K562 (cell line): ENCODE results near the gene PHTF1. TPM values are rescaled to one million over a fixed set of nuclear protein-coding genes. Genes with fewer than 3 reads are reported as not detected.
A peak's percentile ranks its signal among the peaks of the same experiment; 100 is the strongest.

Source experiments
- ATAC-seq: fragments of 200-7000 bp; cut with Tn5 transposase; 3 replicates; pipeline ENCODE4 v1.9.1; 2020; ENCODE audit warnings: moderate library complexity
- BruUV-seq: library from RNA; stranded (reverse); fragments of 400-500 nt; replicated peaks from 2 replicates; lab custom pipeline; 2021; lab: Mats Ljungman, UMichigan
- CTCF ChIA-PET: fragments of 300-600 bp; formaldehyde crosslinking; extraction: SDS; loops from one replicate; lab custom pipeline; 2021; ENCODE audit warnings: low intra/inter-chr PET ratio; lab: Yijun Ruan, JAX
- POLR2A ChIA-PET: fragments of 300-600, 350-650 bp; sonication (Branson Sonifier 250); formaldehyde crosslinking; extraction: SDS; loops from one replicate; lab custom pipeline; 2021; ENCODE audit warnings: antibody characterized with exemption, inconsistent platforms; lab: Yijun Ruan, JAX
- DNase-seq, 4 experiments: peaks; one replicate each; pipeline versions ENCODE4 v3.0.0 to v3.0.0-alpha.2; 2011 to 2018; ENCODE audit warnings: low spot score in 3 of 4, mixed read lengths in 3 of 4; ENCODE audit errors: extremely low read depth in 1 of 4
- FAIRE-seq: peaks from 2 replicates; lab custom pipeline; 2011; peaks lifted over from hg19 to GRCh38; lab: Jason Lieb, UNC
- H2AFZ ChIP-seq: 2 replicates; pipeline ENCODE4 v1.6.0; 2011; ENCODE audit warnings: low read depth, low read length, control low read depth, inconsistent platforms
- H3K27ac ChIP-seq: fragments of 200-600 bp; 3 replicates; pipeline ENCODE4 v1.8.0; 2011; ENCODE audit warnings: low read depth, mild to moderate bottlenecking, control low read depth, inconsistent platforms, low read length, moderate library complexity, mixed read lengths; ENCODE audit errors: extremely low read depth
- H3K27me3 ChIP-seq, 2 experiments: fragments of 300-600 bp in 1 of 2; 2 replicates in 1 of 2; 3 replicates in 1 of 2; pipeline versions ENCODE4 v1.6.0 to v1.8.0; 2011; ENCODE audit warnings: inconsistent platforms in 2 of 2, low read length in 2 of 2, mild to moderate bottlenecking in 1 of 2, mixed read lengths in 1 of 2, moderate library complexity in 1 of 2; ENCODE audit not compliant: control insufficient read depth in 2 of 2, insufficient read depth in 2 of 2
- H3K36me3 ChIP-seq: fragments of 300-600 bp; 3 replicates; pipeline ENCODE4 v1.8.0; 2011; ENCODE audit warnings: mild to moderate bottlenecking, low read length, inconsistent platforms; ENCODE audit not compliant: control insufficient read depth, insufficient read depth
- H3K4me1 ChIP-seq, 2 experiments: fragments of 200-600 bp in 1 of 2; replicated peaks in 1 of 2; 2 replicates in 1 of 2; 3 replicates in 1 of 2; pipeline versions ENCODE4 v1.5.1 to v1.8.0; 2011; ENCODE audit warnings: inconsistent platforms in 2 of 2, low read length in 2 of 2, mild to moderate bottlenecking in 1 of 2, mixed read lengths in 1 of 2, moderate library complexity in 1 of 2; ENCODE audit not compliant: control insufficient read depth in 2 of 2, insufficient read depth in 2 of 2
- H3K4me2 ChIP-seq: 2 replicates; pipeline ENCODE4 v1.6.1; 2011; ENCODE audit warnings: low read length, control low read depth, inconsistent platforms, mixed read lengths; ENCODE audit not compliant: insufficient read depth
- H3K4me3 ChIP-seq: fragments of 200-600 bp; sonication (generic), shearing (Covaris generic); 2 replicates; pipeline ENCODE4 v1.5.1; 2016; ENCODE audit warnings: control low read depth, inconsistent platforms
- H3K79me2 ChIP-seq: fragments of 200-600 bp; 3 replicates; pipeline ENCODE4 v1.8.0; 2011; ENCODE audit warnings: low read length, inconsistent platforms; ENCODE audit not compliant: control insufficient read depth, insufficient read depth
- H3K9ac ChIP-seq, 2 experiments: 2 replicates each; pipeline versions ENCODE4 v1.6.0 to v1.6.1; 2011; ENCODE audit warnings: low read depth in 2 of 2, low read length in 2 of 2, control low read depth in 1 of 2, inconsistent platforms in 1 of 2, mild to moderate bottlenecking in 1 of 2, mixed read lengths in 1 of 2; ENCODE audit not compliant: insufficient read depth in 1 of 2
- H3K9me1 ChIP-seq: one replicate; pipeline ENCODE4 v1.6.0; 2011; ENCODE audit warnings: inconsistent platforms, mild to moderate bottlenecking, low read length, moderate library complexity; ENCODE audit not compliant: control insufficient read depth, insufficient read depth
- H3K9me3 ChIP-seq: replicated peaks from 2 replicates; pipeline ENCODE4 v1.5.1; 2011; ENCODE audit warnings: low read depth, low read length, inconsistent platforms; ENCODE audit not compliant: control insufficient read depth, insufficient read depth
- H4K20me1 ChIP-seq: replicated peaks from 2 replicates; pipeline ENCODE4 v1.6.1; 2011; ENCODE audit warnings: low read length, inconsistent platforms, mixed read lengths; ENCODE audit not compliant: control insufficient read depth, insufficient read depth
- KDM1A ChIP-seq, 2 experiments: fragments of 450-650 bp; IDR thresholded peaks; 2 replicates each; pipeline ENCODE4 v1.6.1; 2016; ENCODE audit warnings: mild to moderate bottlenecking in 2 of 2
- RBM25 ChIP-seq: fragments of 200-400 bp; formaldehyde crosslinking; IDR thresholded peaks from 2 replicates; pipeline ENCODE4 v1.6.1; 2018; ENCODE audit warnings: low read length, low read depth, moderate library complexity; ENCODE audit not compliant: severe bottlenecking
- ZNF121 ChIP-seq: sonication (generic); formaldehyde crosslinking; conservative IDR thresholded peaks from 2 replicates; pipeline ENCODE4 v1.8.0; 2022; ENCODE audit warnings: missing genetic modification reagents
- in situ Hi-C: fragments of 300-500 bp; cut with MboI; formaldehyde crosslinking; loops from 4 replicates; pipeline ENCODE4 v1.15.0; 2018; ENCODE audit warnings: inconsistent platforms, mixed read lengths
- intact Hi-C: fragments of 100-400 bp; cut with micrococcal nuclease; formaldehyde crosslinking; loops from 2 replicates; pipeline ENCODE4 v1.14.2; 2022
- polyA plus RNA-seq, 8 experiments: library from polyadenylated mRNA; depleted of rRNA in 4 of 8; stranded (reverse) in 5 of 8; unstranded in 3 of 8; fragments of >200 nt; fragmentation: Nextera tagmentation in 2 of 8; fragmentation: Illumina TruSeq in 1 of 8; extraction: Ambion mirVana in 2 of 8; extraction: Trizol in 1 of 8; gene quantifications; 2 replicates each; pipeline versions ENCODE4 v1.2.1 to v1.2.3, GENCODE V29; 2011 to 2014; ENCODE audit warnings: inconsistent platforms in 1 of 8, missing spikeins in 1 of 8
- total RNA-seq, 7 experiments: library from RNA; depleted of rRNA in 6 of 7; stranded (reverse); fragments of >200 nt in 6 of 7; fragmentation: Illumina TruSeq in 2 of 7; extraction: Trizol in 2 of 7; gene quantifications; 2 replicates each; pipeline versions ENCODE4 v1.2.1 to v1.2.3, GENCODE V29; 2011 to 2021; ENCODE audit warnings: low replicate concordance in 1 of 7
- TF ChIP-seq, protein P1 (sequence below), 3 experiments: IDR thresholded peaks in 2 of 3; conservative IDR thresholded peaks in 1 of 3; 2 replicates each; pipeline ENCODE4 v1.5.1; 2011 to 2012; ENCODE audit warnings: low read length in 3 of 3, mild to moderate bottlenecking in 3 of 3, control low read depth in 2 of 3, improper control_type of control experiment in 1 of 3, inconsistent platforms in 1 of 3, low read depth in 1 of 3, mixed read lengths in 1 of 3, moderate library complexity in 1 of 3; ENCODE audit not compliant: insufficient read depth in 2 of 3

PHTF1 gene
- total and polyA plus RNA-seq, 9 of the 15 experiments (the other 6 are each of a cell fraction or from before 2014, with no cell fraction given) = 8.4 to 36.2 (median 23.0) TPM

DNA sequence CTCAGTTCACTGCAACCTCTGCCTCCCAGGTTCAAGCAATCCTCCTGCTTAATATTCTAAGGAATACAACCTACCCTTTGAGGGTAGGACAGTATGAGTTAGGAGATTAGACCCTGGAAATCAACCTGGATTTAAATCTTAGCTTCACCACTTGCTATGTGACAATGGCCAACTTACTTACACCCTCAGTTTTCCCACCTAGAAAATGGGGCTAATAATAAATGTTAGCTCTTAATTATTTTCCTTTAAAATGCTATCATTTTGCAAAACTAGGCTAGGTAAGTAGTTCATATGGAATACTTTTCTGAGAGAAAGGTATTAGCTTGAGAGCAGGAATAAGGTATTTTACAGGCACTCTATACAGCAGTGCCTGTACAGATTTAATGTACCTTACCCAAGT, 110.8 kb downstream of the PHTF1 start:
- Histone ChIP-seq H3K4me3 (no peak overlapping the region), H3K9me3 (no peaks in the 10 kb centered on the region), H3K9me1 (no peaks in the 10 kb centered on the region), H2AFZ (no peak overlapping the region), H3K4me2 (no peak overlapping the region), H3K27ac (no peak overlapping the region), H3K36me3 (no peaks in the 10 kb centered on the region), H3K27me3 (no peaks in the 10 kb centered on the region), H3K9ac (no peak overlapping the region), H3K4me1 (no peaks in the 10 kb centered on the region), H4K20me1 (no peaks in the 10 kb centered on the region), H3K79me2 (no peaks in the 10 kb centered on the region)
- DNase-seq (no peak), FAIRE-seq (no peak), ATAC-seq (no peak)
- CTCF ChIA-PET = interaction anchor here (0.6 kb wide), 1 partner anchor 18 kb away, joined by 3 read pairs; no protein-coding TSS in a partner anchor
- POLR2A ChIA-PET = interaction anchor here (0.5 to 1.0 kb wide), 4 partner anchors 9 to 362 kb away, joined by 3 to 5 read pairs (median 4); no protein-coding TSS in a partner anchor
- no TSS peak for BruUV-seq
- in situ Hi-C loops = no loop called here
- intact Hi-C loops = no loop called here
- peak; percentile 59 for TF ChIP-seq ZNF121 (CRISPR knock-in tag)
- peak; percentile 74 for TF ChIP-seq RBM25
- TF ChIP-seq KDM1A (IDR thresholded peaks at IDR 0.05) = no peak
- TF ChIP-seq, protein P1, sequence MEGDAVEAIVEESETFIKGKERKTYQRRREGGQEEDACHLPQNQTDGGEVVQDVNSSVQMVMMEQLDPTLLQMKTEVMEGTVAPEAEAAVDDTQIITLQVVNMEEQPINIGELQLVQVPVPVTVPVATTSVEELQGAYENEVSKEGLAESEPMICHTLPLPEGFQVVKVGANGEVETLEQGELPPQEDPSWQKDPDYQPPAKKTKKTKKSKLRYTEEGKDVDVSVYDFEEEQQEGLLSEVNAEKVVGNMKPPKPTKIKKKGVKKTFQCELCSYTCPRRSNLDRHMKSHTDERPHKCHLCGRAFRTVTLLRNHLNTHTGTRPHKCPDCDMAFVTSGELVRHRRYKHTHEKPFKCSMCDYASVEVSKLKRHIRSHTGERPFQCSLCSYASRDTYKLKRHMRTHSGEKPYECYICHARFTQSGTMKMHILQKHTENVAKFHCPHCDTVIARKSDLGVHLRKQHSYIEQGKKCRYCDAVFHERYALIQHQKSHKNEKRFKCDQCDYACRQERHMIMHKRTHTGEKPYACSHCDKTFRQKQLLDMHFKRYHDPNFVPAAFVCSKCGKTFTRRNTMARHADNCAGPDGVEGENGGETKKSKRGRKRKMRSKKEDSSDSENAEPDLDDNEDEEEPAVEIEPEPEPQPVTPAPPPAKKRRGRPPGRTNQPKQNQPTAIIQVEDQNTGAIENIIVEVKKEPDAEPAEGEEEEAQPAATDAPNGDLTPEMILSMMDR (IDR thresholded peaks at IDR 0.05 in 2 of 3, conservative IDR thresholded peaks at IDR 0.05 in 1 of 3; ENCODE audit: insufficient read depth in 2 of 3, low read depth in 1 of 3, low read length in 3 of 3) = no peak
